ENCODE results near the gene SMARCD3.

SMARCD3 gene

GRCh38 chr7:151206914-151207313 lies 41.6 kb downstream of the SMARCD3 start:
- peak; percentile 87 for DNase-seq

GRCh38 chr7:151205730-151206129 lies 42.8 kb downstream of the SMARCD3 start:
- no peak for DNase-seq

GRCh38 chr7:151204383-151205032 lies 44.0 kb downstream of the SMARCD3 start:
- DNase-seq: no peak

- no peak for DNase-seq
Measured at GRCh38 chr7:151202836-151203235, 45.7 kb downstream of the SMARCD3 start.

GRCh38 chr7:151201751-151202150 lies 46.7 kb downstream of the SMARCD3 start:
- DNase-seq: no peak

- DNase-seq: no peak
Measured at GRCh38 chr7:151201344-151201743, 47.1 kb downstream of the SMARCD3 start.

- DNase-seq: peak; percentile 53
Measured at GRCh38 chr7:151198945-151199848, 49.3 kb downstream of the SMARCD3 start.

- DNase-seq: no peak
Measured at GRCh38 chr7:151197932-151198331, 50.6 kb downstream of the SMARCD3 start.

GRCh38 chr7:151195616-151196450 lies 52.7 kb downstream of the SMARCD3 start:
- peak; percentile 13 for DNase-seq

GRCh38 chr7:151194188-151194587 lies 54.3 kb downstream of the SMARCD3 start:
- no peak for DNase-seq

GRCh38 chr7:151193203-151193978 lies 55.1 kb downstream of the SMARCD3 start:
- no peak for DNase-seq

- no peak for DNase-seq
Measured at GRCh38 chr7:151192002-151192539, 56.4 kb downstream of the SMARCD3 start.

GRCh38 chr7:151191544-151191943 lies 57.0 kb downstream of the SMARCD3 start:
- DNase-seq: no peak

GRCh38 chr7:151189038-151189437 lies 59.5 kb downstream of the SMARCD3 start:
- DNase-seq: no peak
